GM19467 (cell line): ENCODE results near the gene ADGRB2.
A peak's percentile ranks its signal among the peaks of the same experiment; 100 is the strongest.

Experiments used
- ATAC-seq: cut with Tn5 transposase; IDR thresholded peaks from one replicate; pipeline ENCODE4 v1.9.1; 2021; ENCODE audit warnings: mild to moderate bottlenecking, moderate library complexity; ENCODE audit not compliant: unreplicated experiment

ADGRB2 gene

GRCh38 chr1:31795801-31796621 lies 31.9 kb upstream of the ADGRB2 start:
- ATAC-seq, result no peak

GRCh38 chr1:31795096-31795675 lies 31.0 kb upstream of the ADGRB2 start:
- ATAC-seq, result no peak

DNA sequence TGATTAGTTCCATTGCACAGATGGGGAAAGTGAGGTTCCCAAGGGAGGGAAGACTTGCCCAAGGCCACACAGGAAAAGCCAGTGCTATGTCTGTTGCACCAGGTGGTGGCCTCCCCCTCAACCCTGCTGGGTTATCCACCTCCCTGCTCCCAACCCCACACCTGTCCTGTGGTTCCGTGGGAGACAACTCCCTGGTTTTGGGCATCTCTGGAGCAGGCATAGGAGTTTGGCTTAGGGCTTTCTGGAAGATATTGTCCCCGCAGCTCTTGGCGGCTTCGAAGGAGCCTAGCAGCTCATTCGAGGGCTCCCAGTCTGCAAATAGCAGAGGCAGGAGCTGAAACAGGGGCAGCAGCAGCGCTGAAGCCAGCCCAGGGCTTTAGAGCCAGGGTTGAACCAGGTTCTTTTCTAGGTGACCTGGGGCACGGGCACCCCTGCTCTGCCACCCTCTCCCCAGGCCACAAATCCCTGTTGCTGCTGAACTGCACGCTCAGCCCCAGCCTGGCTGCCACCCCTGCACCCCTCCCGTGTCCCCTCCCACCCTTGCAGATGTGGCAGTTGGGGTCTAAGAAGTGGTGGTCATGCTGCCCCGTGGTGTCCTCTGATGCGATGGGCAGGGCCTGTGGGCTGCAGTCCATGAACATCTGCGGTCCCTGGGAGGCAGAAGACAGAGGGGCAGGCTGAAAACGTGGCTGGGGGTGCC lies 29.6 kb upstream of the ADGRB2 start:
- no peak for ATAC-seq

GRCh38 chr1:31793086-31793485 lies 28.9 kb upstream of the ADGRB2 start:
- ATAC-seq, result no peak

- ATAC-seq, result no peak
These were observed 28.4 kb upstream of the ADGRB2 start for GRCh38 chr1:31792541-31792940.

- ATAC-seq, result no peak
These were observed 28.0 kb upstream of the ADGRB2 start for GRCh38 chr1:31792116-31792515.

GRCh38 chr1:31791131-31791858 lies 27.2 kb upstream of the ADGRB2 start:
- ATAC-seq, result no peak

GRCh38 chr1:31790641-31791091 lies 26.5 kb upstream of the ADGRB2 start:
- ATAC-seq, result no peak

- ATAC-seq, result no peak
These were observed 26.0 kb upstream of the ADGRB2 start for GRCh38 chr1:31790140-31790539.

DNA sequence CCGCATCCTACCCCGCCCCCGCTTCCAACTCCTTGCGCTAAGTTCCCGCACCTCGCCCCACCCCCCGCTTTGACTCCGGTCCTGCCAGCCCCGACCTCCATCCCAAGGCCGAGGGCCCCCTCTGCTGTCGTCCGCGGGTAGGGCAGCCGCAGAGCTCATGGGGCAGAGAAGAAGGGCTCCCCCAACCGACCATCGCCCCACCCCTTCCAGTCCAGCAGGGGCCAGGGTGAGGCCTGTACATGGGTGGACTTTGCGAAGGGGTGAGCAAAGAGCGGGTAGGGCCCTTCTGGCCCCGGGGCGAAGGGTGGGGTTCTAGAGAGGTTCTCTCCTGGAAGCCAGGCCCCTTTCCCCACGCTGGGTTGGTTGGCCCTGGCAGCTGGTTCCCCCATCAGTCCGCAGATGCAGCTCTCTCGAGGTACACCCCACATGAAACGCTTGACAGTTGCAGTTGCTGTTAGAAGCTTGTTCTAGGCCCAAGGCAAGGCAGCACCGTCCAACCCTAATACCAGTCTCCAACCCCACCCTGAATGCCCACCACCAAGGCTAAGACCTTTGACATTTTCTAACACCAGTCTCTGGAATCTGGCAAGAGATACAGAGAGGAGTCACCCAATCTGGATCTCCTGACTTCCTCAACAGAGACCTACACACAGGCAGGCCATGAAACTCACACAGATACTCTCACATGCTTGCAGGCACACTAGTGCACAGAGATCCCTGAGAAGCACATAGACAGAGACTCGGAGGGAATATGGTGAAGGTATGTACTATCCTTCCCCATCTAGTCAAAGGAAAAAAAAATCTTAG lies 25.3 kb upstream of the ADGRB2 start:
- peak; percentile 53 for ATAC-seq

GRCh38 chr1:31788825-31789256 lies 24.7 kb upstream of the ADGRB2 start:
- peak; percentile 13 for ATAC-seq

GRCh38 chr1:31788138-31788824 lies 24.1 kb upstream of the ADGRB2 start:
- peak; percentile 74 for ATAC-seq

DNA sequence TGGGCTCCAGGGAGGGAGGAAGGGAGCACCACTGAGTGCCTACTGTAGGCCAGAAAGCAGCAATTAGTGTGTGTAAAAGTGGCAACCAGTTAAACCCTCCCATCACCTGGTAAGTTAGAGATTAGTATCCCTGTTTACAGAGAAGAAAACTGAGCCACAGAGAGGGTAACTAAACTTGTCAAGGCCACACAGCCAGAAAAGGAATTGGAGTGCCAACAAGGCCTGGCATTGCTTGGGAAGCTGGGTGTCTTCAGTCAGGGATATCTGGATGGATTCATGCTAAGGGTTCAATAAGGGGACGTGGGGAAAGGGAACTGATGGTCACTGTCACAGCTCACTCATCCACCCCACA lies 23.6 kb upstream of the ADGRB2 start:
- no peak for ATAC-seq

DNA sequence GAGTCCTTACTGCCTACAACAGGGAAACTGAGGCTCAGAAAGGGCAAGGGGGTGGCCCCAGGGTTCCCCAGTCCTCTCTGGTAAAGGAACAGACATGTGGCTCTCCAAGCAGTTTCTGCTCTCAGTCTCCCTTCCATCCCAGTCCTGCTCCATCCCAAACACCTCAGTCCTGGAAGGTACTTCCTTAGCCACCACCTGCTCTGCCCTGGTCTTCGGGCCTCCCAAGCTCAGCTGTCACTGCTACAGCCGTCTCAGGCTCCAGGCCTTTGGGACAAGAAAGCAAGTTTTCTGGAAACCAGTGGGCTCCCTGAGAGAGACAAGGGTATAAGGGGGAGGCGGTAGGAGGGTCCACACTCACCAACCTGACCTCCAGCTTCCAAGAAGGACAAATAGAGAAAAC lies 23.1 kb upstream of the ADGRB2 start:
- no peak for ATAC-seq

DNA sequence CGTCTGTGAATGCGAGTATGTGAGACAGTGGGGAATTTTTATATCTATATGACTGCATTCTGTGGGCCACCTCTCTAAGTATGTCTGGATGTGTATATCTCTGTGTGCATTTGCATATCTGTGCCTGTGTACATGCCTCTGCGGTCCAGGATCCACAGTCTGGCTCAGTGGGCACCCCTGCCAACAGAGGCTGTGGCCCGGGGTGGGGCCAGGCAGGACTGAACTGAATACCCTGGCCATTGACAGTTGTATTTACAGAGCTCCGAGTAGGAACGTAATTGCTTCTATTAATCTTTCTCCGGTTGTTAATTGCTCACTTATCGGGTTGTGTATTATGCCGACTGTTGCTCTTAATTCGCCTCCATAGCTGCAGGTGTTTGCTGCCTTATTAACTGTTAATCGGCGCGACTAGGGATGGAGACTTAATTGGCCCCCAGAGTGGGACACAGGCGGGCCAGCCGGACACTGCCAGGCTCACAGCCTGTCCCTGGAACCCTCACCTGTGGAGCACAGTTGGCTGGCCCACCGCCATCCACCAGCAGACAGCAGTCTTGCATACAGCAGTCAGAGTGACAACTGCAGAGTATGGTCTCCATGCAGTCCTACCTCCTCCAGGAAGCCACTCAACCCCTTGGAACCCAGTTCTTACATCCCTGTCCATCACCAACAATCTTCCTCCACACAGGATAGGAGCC lies 22.4 kb upstream of the ADGRB2 start:
- ATAC-seq, result no peak

DNA sequence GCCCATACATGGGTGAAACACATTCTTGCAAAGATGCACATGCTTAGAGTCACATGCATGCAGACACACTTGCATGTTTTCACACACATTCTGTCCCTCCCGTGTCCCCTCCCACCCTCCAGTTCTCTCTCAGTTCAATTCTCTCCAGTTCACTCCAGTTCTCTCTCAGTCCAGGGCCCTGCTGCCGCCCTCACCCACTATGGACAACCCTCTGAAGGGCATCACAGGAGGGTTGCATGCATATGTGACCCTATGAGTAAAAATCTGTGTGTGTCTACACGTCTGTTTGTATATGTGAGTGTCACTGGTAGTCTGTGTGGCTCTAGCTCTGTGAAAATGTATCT lies 21.8 kb upstream of the ADGRB2 start:
- ATAC-seq, result no peak

GRCh38 chr1:31785020-31785946 lies 21.1 kb upstream of the ADGRB2 start:
- no peak for ATAC-seq

- ATAC-seq, result no peak
These were observed 20.3 kb upstream of the ADGRB2 start for GRCh38 chr1:31784356-31785019.
